AG04449 (cell line): ENCODE measurements around the gene EEF2.
A peak's percentile ranks its signal among the peaks of the same experiment; 100 is the strongest.

ENCODE experiments used
- CTCF ChIA-PET: fragments of 350-600 bp; formaldehyde crosslinking; extraction: SDS; loops from one replicate; lab custom pipeline; 2021; ENCODE audit warnings: antibody characterized with exemption; lab: Yijun Ruan, JAX
- POLR2A ChIA-PET: fragments of 400-600, 350-600 bp; formaldehyde crosslinking; extraction: SDS; loops from one replicate; lab custom pipeline; 2020; ENCODE audit warnings: antibody characterized with exemption, inconsistent platforms; lab: Yijun Ruan, JAX
- DNase-seq: peaks from one replicate; pipeline ENCODE4 v3.0.0-alpha.2; 2010; ENCODE audit warnings: low read depth, low spot score
- H3K4me3 ChIP-seq: 2 replicates; pipeline ENCODE4 v1.5.1; 2011; ENCODE audit warnings: low read depth, mild to moderate bottlenecking, control low read depth, low read length
- TF ChIP-seq, protein P1 (sequence below): IDR thresholded peaks from one replicate; pipeline ENCODE4 v1.5.1; 2011; ENCODE audit warnings: mild to moderate bottlenecking, moderate library complexity, low read length, control low read depth, inconsistent platforms; ENCODE audit not compliant: insufficient read depth; ENCODE audit errors: missing control alignments

EEF2 gene

DNA sequence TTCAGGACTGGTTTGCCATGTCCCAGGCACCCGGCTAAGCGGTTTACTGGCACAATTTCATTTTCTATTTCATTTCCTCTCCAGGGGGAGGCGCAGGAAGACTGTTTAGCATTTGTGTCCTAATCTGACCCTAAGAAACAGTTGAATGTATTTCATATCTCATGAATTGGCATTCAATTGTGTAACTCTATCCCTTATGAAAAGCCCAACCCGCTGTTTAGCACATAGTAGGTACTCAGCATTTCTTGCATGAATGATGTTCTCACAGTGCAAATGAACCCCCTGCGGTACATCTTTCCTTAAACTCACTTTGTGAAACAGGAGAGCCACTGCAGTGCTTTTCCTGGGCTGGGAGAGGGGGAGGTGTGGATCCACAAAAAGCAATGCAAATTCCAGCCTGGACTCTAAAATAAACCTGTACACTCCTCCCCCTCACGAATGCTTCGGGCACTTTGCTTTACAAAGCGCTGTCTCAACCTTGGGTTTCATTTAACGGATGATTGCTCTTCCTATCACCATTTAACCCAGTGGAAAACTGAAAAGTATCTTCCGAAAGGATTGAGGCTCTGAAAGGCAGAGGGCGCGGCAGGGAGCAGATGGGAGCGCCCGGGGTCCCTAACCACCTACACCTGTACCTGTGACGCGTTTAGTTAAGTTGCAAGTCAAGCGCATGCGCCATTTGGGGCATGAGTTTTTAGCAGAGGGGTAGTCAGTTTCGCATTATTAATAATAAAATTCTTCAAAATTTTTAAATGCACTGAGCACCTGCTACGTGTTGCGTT is 1.2 kb upstream of the EEF2 start:
- ChIA-PET POLR2A (interaction anchor here (1.5 to 8.9 kb wide), 2 partner anchors 8 to 17 kb away, joined by 7 to 266 read pairs; partner anchors contain the start of gene DAPK3), CTCF (interaction anchor here (0.9 to 5.6 kb wide), 16 partner anchors 8 to 221 kb away, joined by 3 to 61 read pairs (median 6); partner anchors contain the start of gene DAPK3)
- TF ChIP-seq, protein P1, sequence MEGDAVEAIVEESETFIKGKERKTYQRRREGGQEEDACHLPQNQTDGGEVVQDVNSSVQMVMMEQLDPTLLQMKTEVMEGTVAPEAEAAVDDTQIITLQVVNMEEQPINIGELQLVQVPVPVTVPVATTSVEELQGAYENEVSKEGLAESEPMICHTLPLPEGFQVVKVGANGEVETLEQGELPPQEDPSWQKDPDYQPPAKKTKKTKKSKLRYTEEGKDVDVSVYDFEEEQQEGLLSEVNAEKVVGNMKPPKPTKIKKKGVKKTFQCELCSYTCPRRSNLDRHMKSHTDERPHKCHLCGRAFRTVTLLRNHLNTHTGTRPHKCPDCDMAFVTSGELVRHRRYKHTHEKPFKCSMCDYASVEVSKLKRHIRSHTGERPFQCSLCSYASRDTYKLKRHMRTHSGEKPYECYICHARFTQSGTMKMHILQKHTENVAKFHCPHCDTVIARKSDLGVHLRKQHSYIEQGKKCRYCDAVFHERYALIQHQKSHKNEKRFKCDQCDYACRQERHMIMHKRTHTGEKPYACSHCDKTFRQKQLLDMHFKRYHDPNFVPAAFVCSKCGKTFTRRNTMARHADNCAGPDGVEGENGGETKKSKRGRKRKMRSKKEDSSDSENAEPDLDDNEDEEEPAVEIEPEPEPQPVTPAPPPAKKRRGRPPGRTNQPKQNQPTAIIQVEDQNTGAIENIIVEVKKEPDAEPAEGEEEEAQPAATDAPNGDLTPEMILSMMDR = peak; percentile 54
- H3K4me3 ChIP-seq = peak overlapping the region; percentile 57
- no peak for DNase-seq

DNA sequence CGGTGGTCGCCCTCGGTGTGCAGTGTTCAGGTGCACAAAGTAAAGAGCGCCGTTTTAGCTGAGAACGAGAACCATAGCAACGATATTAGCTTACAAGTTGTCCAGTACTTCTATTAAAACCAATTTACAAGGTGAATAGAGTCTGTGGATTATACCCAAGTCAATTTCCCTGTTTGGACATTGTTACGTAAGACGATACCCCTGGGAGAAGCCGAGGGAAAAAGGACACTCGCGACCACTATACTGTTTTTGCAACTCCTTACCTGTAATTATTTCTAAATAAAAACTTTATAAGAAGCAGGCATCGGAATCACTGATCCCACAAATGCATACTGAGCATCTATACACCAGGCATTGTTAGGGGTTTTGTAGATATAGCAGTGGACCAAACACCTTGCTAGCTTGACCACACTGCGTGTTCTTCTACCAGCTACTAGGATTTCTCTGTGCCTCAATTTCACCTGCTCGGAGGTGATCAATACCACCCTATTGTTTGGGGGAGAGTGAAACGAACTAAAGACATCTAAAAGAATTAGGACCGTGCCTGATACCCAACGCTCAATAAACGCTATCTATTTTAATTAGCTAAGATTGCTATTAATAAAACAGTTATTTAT is 488 bp upstream of the EEF2 start:
- peak overlapping the region; percentile 57 for H3K4me3 ChIP-seq
- POLR2A ChIA-PET = interaction anchor here (0.6 to 8.9 kb wide), 16 partner anchors 10 to 415 kb away, joined by 3 to 266 read pairs (median 4); partner anchors contain the start of genes DAPK3, MPND, MRPL54 and PIAS4
- CTCF ChIA-PET = interaction anchor here (0.9 to 5.6 kb wide), 14 partner anchors 8 to 222 kb away, joined by 3 to 37 read pairs (median 5); partner anchors contain the start of gene DAPK3
- DNase-seq = no peak
- TF ChIP-seq, protein P1 = no peak

DNA sequence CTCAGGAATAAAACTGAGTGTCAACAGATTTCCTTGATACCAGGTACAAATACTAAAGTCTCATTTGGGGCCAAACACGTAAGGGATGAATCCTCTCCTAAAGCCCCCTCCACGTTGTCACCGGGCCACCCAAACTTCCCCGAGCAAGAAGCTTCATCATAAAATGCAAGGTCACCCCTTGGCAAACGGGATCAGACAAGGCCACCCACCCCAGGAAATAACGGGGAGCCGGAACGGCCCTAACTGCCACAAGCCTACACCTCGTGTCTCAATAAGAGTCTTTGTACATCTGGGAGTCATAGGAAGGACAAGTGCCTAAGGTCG is 717 bp downstream of the EEF2 start:
- CTCF ChIA-PET = interaction anchor here (1.2 to 5.6 kb wide), 3 partner anchors 9 to 22 kb away, joined by 3 to 37 read pairs (median 3); partner anchors contain the start of gene DAPK3
- peak overlapping the region; percentile 100 for H3K4me3 ChIP-seq
- TF ChIP-seq, protein P1 = no peak
- POLR2A ChIA-PET = interaction anchor here (0.6 to 8.9 kb wide), 8 partner anchors 9 to 406 kb away, joined by 3 to 266 read pairs (median 5); partner anchors contain the start of genes DAPK3, MRPL54 and PIAS4
- no peak for DNase-seq

DNA sequence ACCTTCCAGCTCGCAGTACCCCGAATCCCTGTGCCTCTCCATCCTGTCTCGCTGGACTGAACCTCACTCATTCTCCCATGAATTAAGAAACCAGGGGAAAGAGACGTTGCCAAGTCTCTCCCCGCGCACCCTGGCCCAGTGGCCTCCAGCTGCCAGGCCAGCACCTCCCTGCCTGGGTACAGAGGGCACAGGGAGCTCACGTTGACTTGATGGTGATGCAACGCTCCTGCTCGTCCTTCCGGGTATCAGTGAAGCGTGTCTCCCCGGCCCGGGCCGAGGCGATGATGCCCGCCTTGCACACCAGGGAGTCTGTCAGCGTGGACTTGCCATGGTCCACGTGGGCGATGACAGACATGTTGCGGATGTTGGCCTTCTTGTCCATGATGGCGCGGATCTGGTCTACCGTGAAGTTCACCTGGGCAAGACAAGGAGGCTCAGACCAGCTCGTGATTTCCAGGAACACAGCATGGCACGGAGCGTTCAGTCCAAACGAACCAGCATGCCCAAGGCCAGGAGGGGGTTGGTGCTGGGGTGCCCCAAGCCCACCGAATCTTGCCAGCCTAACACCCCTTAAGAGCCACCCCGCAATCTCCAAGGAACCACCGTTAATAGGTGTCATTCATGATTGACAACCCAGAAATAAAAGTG is 1.2 kb downstream of the EEF2 start:
- CTCF ChIA-PET = interaction anchor here (1.2 to 5.6 kb wide), 2 partner anchors 9 to 14 kb away, joined by 3 to 37 read pairs; partner anchors contain the start of gene DAPK3
- POLR2A ChIA-PET = interaction anchor here (0.6 to 8.9 kb wide), 5 partner anchors 8 to 405 kb away, joined by 3 to 266 read pairs (median 9); partner anchors contain the start of gene DAPK3
- peak overlapping the region; percentile 100 for H3K4me3 ChIP-seq
- no peak for DNase-seq
- TF ChIP-seq, protein P1 = no peak

DNA sequence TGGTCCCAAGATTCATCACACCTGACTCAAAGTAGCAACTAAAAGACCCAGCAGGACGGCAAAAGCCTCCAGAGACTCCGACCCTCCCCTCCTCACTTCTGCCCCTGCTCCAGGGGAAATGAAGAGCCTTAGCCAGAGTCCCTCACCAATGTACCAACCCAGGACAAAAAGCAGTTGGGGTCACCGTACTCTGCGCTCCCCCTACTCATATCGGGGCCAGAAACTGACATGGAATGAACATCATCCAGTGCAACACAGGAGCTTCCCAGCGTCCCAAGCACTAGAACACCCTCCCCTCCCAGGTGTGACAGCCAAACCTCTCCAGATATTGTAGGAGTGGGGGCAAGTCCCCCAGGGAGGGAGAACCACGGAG is 1.7 kb downstream of the EEF2 start:
- peak overlapping the region; percentile 100 for H3K4me3 ChIP-seq
- POLR2A ChIA-PET = interaction anchor here (2.4 to 8.9 kb wide), 3 partner anchors 8 to 218 kb away, joined by 9 to 266 read pairs (median 25); partner anchors contain the start of gene DAPK3
- no peak for DNase-seq
- CTCF ChIA-PET = interaction anchor here (1.2 to 5.6 kb wide), 2 partner anchors 8 to 13 kb away, joined by 3 to 37 read pairs; partner anchors contain the start of gene DAPK3
- TF ChIP-seq, protein P1 = no peak
